ENCODE measurements around the gene NCOA7.
"Not testable (repeated sequence)": the region's sequence is repeated elsewhere in the genome, so short reads cannot be mapped to it uniquely, and the experiment has no call there.

NCOA7 gene

GRCh38 chr6:125932451-125932795 is 141.7 kb downstream of the NCOA7 start:
- Histone ChIP-seq H3K9ac (ENCODE audit: low read length) (no peak overlapping the region), H3K4me1 (ENCODE audit: control insufficient read depth, insufficient read depth, low read length) (no peaks in the 10 kb centered on the region), H3K36me3 (ENCODE audit: control insufficient read depth, insufficient read depth, low read length, severe bottlenecking) (peaks cover 44% of the 10 kb centered on the region), H3K27me3 (replicated peaks; ENCODE audit: control insufficient read depth, insufficient read depth, low read length) (no peaks in the 10 kb centered on the region), H3K9me3 (ENCODE audit: control insufficient read depth, low read length) (no peaks in the 10 kb centered on the region), H3K4me3 (ENCODE audit: low read length) (no peak overlapping the region)
- no peak for DNase-seq (ENCODE audit: low read depth)

- DNase-seq (ENCODE audit: low read depth); H3K4me1 ChIP-seq (ENCODE audit: control insufficient read depth, insufficient read depth, low read length); H3K9me3 ChIP-seq (ENCODE audit: control insufficient read depth, low read length); H3K9ac ChIP-seq (ENCODE audit: low read length); H3K4me3 ChIP-seq (ENCODE audit: low read length); H3K27me3 ChIP-seq (replicated peaks; ENCODE audit: control insufficient read depth, insufficient read depth, low read length): not testable (repeated sequence)
- peaks cover 18% of the 10 kb centered on the region for H3K36me3 ChIP-seq (ENCODE audit: control insufficient read depth, insufficient read depth, low read length, severe bottlenecking)
These were observed 144.8 kb downstream of the NCOA7 start for GRCh38 chr6:125935520-125935919.

GRCh38 chr6:125939026-125939425 is 148.3 kb downstream of the NCOA7 start:
- Histone ChIP-seq H3K4me3 (ENCODE audit: low read length) (no peak overlapping the region), H3K27me3 (replicated peaks; ENCODE audit: control insufficient read depth, insufficient read depth, low read length) (no peaks in the 10 kb centered on the region), H3K9ac (ENCODE audit: low read length) (no peak overlapping the region), H3K4me1 (ENCODE audit: control insufficient read depth, insufficient read depth, low read length) (peaks cover 10% of the 10 kb centered on the region), H3K9me3 (ENCODE audit: control insufficient read depth, low read length) (no peaks in the 10 kb centered on the region), H3K36me3 (ENCODE audit: control insufficient read depth, insufficient read depth, low read length, severe bottlenecking) (no peaks in the 10 kb centered on the region)
- no peak for DNase-seq (ENCODE audit: low read depth)

DNA sequence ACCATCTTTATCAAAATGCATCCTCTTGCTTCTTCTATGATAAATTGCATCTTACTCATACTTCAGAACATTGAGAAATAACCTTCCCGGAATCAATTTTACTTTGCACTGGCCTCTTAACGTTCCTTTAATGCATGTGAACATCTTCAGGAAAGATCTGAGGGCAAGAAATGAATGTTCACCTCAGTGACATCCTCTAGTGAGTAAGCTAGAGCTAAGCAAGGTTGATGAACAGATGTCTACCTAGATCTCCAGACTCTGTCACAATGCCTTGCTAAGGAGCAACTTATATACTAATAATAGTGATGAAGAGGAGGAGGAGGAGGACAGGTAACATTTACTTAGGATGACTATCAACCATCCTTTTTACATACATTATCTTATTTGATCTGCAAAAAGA is 149.0 kb downstream of the NCOA7 start:
- Histone ChIP-seq H3K4me3 (ENCODE audit: low read length) (no peak overlapping the region), H3K27me3 (replicated peaks; ENCODE audit: control insufficient read depth, insufficient read depth, low read length) (no peaks in the 10 kb centered on the region), H3K36me3 (ENCODE audit: control insufficient read depth, insufficient read depth, low read length, severe bottlenecking) (no peaks in the 10 kb centered on the region), H3K4me1 (ENCODE audit: control insufficient read depth, insufficient read depth, low read length) (peaks cover 17% of the 10 kb centered on the region), H3K9ac (ENCODE audit: low read length) (no peak overlapping the region), H3K9me3 (ENCODE audit: control insufficient read depth, low read length) (no peaks in the 10 kb centered on the region)
- no peak for DNase-seq (ENCODE audit: low read depth)

- no peaks in the 10 kb centered on the region for H3K36me3 ChIP-seq (ENCODE audit: control insufficient read depth, insufficient read depth, low read length, severe bottlenecking)
- peaks cover 24% of the 10 kb centered on the region for H3K4me1 ChIP-seq (ENCODE audit: control insufficient read depth, insufficient read depth, low read length)
- H3K9me3 ChIP-seq (ENCODE audit: control insufficient read depth, low read length) = no peaks in the 10 kb centered on the region
- peak overlapping the region; percentile 38 for H3K9ac ChIP-seq (ENCODE audit: low read length)
- no peak overlapping the region for H3K4me3 ChIP-seq (ENCODE audit: low read length)
- H3K27me3 ChIP-seq (replicated peaks; ENCODE audit: control insufficient read depth, insufficient read depth, low read length) = no peaks in the 10 kb centered on the region
- DNase-seq (ENCODE audit: low read depth) = peak; percentile 82
These were observed 149.7 kb downstream of the NCOA7 start for GRCh38 chr6:125940247-125941041.

- Histone ChIP-seq H3K4me1 (ENCODE audit: control insufficient read depth, insufficient read depth, low read length) (peaks cover 47% of the 10 kb centered on the region), H3K36me3 (ENCODE audit: control insufficient read depth, insufficient read depth, low read length, severe bottlenecking) (no peaks in the 10 kb centered on the region)
These were observed 152.1 kb downstream of the NCOA7 start for GRCh38 chr6:125942672-125943527.

GRCh38 chr6:125943528-125944433 is 153.0 kb downstream of the NCOA7 start:
- DNase-seq (ENCODE audit: low read depth) = no peak

More at GRCh38 chr6:125942672-125943527, 152.1 kb downstream of the NCOA7 start:
- H3K4me3 ChIP-seq (ENCODE audit: low read length) = no peak overlapping the region
- no peak overlapping the region for H3K9ac ChIP-seq (ENCODE audit: low read length)
- DNase-seq (ENCODE audit: low read depth) = no peak
- no peaks in the 10 kb centered on the region for H3K27me3 ChIP-seq (replicated peaks; ENCODE audit: control insufficient read depth, insufficient read depth, low read length)
- no peaks in the 10 kb centered on the region for H3K9me3 ChIP-seq (ENCODE audit: control insufficient read depth, low read length)

DNA sequence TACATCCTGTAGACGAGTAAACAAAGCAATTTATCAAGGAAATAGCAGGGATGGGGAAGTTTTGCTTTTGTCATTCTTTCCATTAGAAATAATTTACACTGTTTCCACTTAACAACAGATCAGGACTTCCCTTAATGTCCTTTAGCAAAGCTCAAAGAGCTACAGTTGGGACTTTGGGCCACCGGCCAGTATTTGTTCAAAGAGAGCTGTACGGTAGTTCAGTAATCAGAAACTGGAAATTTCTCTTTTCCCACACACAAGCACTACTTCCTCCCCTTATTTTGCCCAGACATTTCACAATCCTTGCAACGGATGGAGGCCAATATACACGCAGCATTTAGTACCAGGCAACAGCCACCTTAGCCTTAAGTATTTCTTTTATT is 153.7 kb downstream of the NCOA7 start:
- Histone ChIP-seq H3K4me1 (ENCODE audit: control insufficient read depth, insufficient read depth, low read length) (peaks cover 49% of the 10 kb centered on the region), H3K9ac (ENCODE audit: low read length) (no peak overlapping the region), H3K4me3 (ENCODE audit: low read length) (no peak overlapping the region), H3K36me3 (ENCODE audit: control insufficient read depth, insufficient read depth, low read length, severe bottlenecking) (no peaks in the 10 kb centered on the region), H3K27me3 (replicated peaks; ENCODE audit: control insufficient read depth, insufficient read depth, low read length) (no peaks in the 10 kb centered on the region), H3K9me3 (ENCODE audit: control insufficient read depth, low read length) (no peaks in the 10 kb centered on the region)
- peak; percentile 90 for DNase-seq (ENCODE audit: low read depth)

More at GRCh38 chr6:125943528-125944433, 153.0 kb downstream of the NCOA7 start:
- Histone ChIP-seq H3K4me1 (ENCODE audit: control insufficient read depth, insufficient read depth, low read length) (peaks cover 49% of the 10 kb centered on the region), H3K9me3 (ENCODE audit: control insufficient read depth, low read length) (no peaks in the 10 kb centered on the region), H3K9ac (ENCODE audit: low read length) (no peak overlapping the region), H3K27me3 (replicated peaks; ENCODE audit: control insufficient read depth, insufficient read depth, low read length) (no peaks in the 10 kb centered on the region), H3K36me3 (ENCODE audit: control insufficient read depth, insufficient read depth, low read length, severe bottlenecking) (no peaks in the 10 kb centered on the region), H3K4me3 (ENCODE audit: low read length) (no peak overlapping the region)

GRCh38 chr6:125944896-125945295 is 154.1 kb downstream of the NCOA7 start:
- Histone ChIP-seq H3K9me3 (ENCODE audit: control insufficient read depth, low read length) (no peaks in the 10 kb centered on the region), H3K36me3 (ENCODE audit: control insufficient read depth, insufficient read depth, low read length, severe bottlenecking) (no peaks in the 10 kb centered on the region), H3K9ac (ENCODE audit: low read length) (no peak overlapping the region), H3K4me1 (ENCODE audit: control insufficient read depth, insufficient read depth, low read length) (peaks cover 49% of the 10 kb centered on the region), H3K27me3 (replicated peaks; ENCODE audit: control insufficient read depth, insufficient read depth, low read length) (no peaks in the 10 kb centered on the region), H3K4me3 (ENCODE audit: low read length) (no peak overlapping the region)
- no peak for DNase-seq (ENCODE audit: low read depth)

GRCh38 chr6:125945378-125946141 is 154.8 kb downstream of the NCOA7 start:
- H3K27me3 ChIP-seq (replicated peaks; ENCODE audit: control insufficient read depth, insufficient read depth, low read length) = no peaks in the 10 kb centered on the region
- H3K9me3 ChIP-seq (ENCODE audit: control insufficient read depth, low read length) = no peaks in the 10 kb centered on the region
- H3K4me1 ChIP-seq (ENCODE audit: control insufficient read depth, insufficient read depth, low read length) = peaks cover 45% of the 10 kb centered on the region
- no peak overlapping the region for H3K9ac ChIP-seq (ENCODE audit: low read length)
- DNase-seq (ENCODE audit: low read depth) = peak; percentile 22
- no peaks in the 10 kb centered on the region for H3K36me3 ChIP-seq (ENCODE audit: control insufficient read depth, insufficient read depth, low read length, severe bottlenecking)
- H3K4me3 ChIP-seq (ENCODE audit: low read length) = peak overlapping the region; percentile 60

All from adipocyte (in vitro differentiated cells).